ENCODE results near the gene CALML3. TPM values are rescaled to one million over a fixed set of nuclear protein-coding genes. Genes with fewer than 3 reads are reported as not detected.

CALML3 gene
- total RNA-seq, 2 donors from 2014 or later, result not detected

DNA sequence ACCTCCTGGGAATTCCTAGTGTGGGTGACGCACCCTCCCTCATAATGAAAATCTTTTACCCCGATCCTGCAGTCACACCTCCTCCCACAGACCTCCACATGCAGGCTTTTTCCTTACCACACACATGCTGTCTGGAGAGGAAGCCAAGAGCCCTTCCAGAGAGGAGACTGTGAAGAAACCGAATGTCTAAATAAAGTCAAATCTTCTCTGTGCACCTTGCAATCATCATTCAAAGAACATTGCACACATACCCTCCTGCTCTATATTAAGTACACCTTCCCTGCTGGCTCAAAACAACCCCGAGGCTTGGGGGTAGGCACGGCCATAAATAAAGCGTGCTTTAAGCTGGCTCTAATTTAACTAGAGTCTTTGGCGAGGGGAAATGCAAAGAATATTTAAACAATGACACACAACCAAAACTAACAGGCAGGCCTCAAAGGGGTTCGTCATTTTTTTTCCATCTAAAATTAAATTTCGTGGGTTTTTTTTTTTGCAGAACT lies 34.9 kb downstream of the CALML3 start:
- Histone ChIP-seq H3K36me3 (no peaks in the 10 kb centered on the region), H3K27me3 (no peaks in the 10 kb centered on the region), H3K9me3 (no peaks in the 10 kb centered on the region), H3K27ac (no peak overlapping the region), H3K4me3 (no peak overlapping the region), H3K4me1 (no peaks in the 10 kb centered on the region)
- DNase-seq (ENCODE audit: low spot score), result no peak
- TF ChIP-seq, protein P1, sequence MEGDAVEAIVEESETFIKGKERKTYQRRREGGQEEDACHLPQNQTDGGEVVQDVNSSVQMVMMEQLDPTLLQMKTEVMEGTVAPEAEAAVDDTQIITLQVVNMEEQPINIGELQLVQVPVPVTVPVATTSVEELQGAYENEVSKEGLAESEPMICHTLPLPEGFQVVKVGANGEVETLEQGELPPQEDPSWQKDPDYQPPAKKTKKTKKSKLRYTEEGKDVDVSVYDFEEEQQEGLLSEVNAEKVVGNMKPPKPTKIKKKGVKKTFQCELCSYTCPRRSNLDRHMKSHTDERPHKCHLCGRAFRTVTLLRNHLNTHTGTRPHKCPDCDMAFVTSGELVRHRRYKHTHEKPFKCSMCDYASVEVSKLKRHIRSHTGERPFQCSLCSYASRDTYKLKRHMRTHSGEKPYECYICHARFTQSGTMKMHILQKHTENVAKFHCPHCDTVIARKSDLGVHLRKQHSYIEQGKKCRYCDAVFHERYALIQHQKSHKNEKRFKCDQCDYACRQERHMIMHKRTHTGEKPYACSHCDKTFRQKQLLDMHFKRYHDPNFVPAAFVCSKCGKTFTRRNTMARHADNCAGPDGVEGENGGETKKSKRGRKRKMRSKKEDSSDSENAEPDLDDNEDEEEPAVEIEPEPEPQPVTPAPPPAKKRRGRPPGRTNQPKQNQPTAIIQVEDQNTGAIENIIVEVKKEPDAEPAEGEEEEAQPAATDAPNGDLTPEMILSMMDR (IDR thresholded peaks at IDR 0.05), result no peak

DNA sequence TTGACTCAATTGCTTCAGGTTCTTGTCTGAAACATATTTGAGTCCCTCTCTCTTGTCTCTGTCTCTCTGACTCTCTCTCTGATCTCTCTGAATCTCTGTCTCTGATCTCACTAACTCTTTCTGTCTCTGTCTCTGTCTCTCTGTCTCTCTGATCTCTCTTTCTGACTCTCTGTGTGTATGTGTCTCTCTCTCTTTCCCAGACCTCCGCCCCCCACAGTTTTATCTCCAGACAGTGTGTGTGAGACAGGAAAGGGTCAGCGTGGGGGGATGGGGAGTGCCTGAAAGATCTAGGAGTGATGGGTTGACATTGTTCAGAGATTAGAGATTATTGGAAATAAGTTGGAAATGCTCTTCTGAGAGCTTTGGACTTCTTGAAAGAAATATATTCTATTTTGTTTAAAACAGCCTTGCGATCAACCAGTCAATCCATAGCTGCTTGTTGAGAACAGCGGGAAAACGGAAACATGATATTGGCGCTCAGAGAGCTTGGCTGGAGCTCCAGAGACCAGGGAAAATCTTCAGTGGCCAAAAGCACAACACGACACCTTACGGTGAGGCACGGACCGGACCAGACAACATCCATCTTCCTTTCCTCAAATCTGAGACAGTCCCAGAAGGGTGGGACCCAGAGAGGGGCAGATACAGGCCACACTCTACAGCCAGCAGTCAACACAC lies 35.5 kb downstream of the CALML3 start:
- Histone ChIP-seq H3K9me3 (no peaks in the 10 kb centered on the region), H3K4me1 (no peaks in the 10 kb centered on the region), H3K27ac (no peak overlapping the region), H3K27me3 (no peaks in the 10 kb centered on the region), H3K36me3 (no peaks in the 10 kb centered on the region), H3K4me3 (no peak overlapping the region)
- DNase-seq (ENCODE audit: low spot score), result no peak
- TF ChIP-seq, protein P1 (IDR thresholded peaks at IDR 0.05), result no peak

DNA sequence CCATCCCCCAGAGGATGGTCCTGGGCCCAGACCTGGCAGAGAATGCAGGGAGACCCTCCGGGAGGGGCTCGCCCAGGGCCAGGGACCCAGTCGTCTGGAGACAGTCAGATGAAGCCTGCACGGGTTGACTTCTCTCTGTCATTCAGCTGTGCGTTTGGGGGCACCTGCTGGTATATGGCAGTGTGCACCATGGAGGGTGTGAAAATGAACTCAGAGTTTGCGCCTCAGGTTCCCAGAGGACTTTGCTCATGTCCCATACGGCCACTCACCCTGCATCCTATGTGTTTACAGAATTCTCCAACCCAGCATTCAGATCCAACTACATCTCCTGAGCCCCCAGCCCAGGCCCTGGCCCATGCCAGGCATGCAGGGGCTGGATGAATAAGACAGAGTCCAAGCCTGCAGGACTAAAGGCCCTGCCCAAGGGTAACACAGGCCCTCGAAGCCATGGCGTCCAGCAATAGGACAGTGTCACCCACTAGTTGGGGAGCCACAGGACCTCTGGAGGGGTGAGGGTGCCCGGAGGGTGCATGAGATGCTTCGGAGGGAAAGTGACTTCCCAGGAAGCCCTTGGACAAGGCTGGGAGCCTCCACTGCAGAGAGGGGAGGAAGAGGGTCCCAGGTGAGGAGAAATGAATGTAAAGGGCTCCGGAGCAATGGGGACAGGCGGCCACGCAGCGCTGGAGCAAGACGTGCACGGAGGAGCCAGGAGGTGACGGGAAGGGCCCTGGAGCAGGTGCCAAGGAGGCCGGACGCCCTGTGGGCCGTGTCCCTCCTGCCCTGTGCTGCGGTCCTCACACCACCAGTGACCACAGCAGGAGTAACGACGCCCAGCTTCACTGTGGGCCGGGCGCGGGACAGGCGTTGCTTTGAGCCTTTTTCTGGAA lies 36.3 kb downstream of the CALML3 start:
- no peak for DNase-seq (ENCODE audit: low spot score)

DNA sequence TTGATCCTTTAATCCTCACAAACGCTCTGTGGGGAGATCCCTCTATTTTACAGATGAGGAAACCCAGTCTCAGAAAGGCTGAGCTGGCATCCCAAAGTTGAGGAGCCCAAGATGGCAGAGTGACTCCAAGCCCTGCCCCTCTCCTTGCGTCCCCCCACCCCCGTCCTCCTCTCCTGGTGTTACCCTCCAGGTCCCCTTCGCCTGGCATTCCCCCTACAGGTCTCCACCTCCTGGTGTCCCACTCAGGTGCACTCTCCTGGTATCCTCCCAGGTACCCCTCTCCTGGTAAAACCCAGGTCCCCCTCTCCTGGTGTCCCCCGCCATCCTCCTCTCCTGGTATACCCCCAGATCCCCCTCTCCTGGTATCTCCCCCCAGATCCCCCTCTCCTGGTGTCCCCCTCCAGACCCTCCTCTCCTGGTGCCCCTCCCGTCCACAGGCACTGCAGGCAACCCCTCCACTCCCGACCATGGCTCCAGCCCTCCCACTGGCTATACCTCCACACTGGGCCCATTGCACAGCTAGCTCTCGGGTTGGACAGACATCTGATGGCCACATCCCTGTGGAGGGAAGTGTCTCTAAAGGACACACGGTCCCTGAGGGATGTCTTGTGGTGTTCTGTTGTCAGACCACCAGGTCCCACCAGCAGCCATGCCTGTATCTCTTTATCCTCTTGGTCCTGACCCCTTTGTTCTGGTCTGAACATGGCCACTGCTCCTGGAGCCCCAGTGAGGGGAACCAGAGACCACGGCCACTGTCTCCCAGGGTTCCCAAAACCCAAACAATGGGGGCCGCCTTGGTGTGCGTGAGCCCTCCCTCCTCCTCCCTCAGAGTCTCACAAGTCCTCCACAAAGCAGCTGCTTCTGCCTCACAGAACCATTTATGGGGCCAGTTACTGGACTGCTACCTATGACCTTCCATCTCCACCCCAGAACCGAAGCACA lies 37.2 kb downstream of the CALML3 start:
- TF ChIP-seq, protein P1 (IDR thresholded peaks at IDR 0.05), result no peak
- Histone ChIP-seq H3K27ac (no peak overlapping the region), H3K4me1 (no peaks in the 10 kb centered on the region), H3K4me3 (no peak overlapping the region), H3K36me3 (no peaks in the 10 kb centered on the region), H3K9me3 (no peaks in the 10 kb centered on the region), H3K27me3 (no peaks in the 10 kb centered on the region)
- no peak for DNase-seq (ENCODE audit: low spot score)

More for the DNA sequence above, 36.3 kb downstream of the CALML3 start:
- TF ChIP-seq, protein P1 (IDR thresholded peaks at IDR 0.05), result no peak
- Histone ChIP-seq H3K36me3 (no peaks in the 10 kb centered on the region), H3K27ac (no peak overlapping the region), H3K9me3 (no peaks in the 10 kb centered on the region), H3K4me1 (no peaks in the 10 kb centered on the region), H3K27me3 (no peaks in the 10 kb centered on the region), H3K4me3 (no peak overlapping the region)

DNA sequence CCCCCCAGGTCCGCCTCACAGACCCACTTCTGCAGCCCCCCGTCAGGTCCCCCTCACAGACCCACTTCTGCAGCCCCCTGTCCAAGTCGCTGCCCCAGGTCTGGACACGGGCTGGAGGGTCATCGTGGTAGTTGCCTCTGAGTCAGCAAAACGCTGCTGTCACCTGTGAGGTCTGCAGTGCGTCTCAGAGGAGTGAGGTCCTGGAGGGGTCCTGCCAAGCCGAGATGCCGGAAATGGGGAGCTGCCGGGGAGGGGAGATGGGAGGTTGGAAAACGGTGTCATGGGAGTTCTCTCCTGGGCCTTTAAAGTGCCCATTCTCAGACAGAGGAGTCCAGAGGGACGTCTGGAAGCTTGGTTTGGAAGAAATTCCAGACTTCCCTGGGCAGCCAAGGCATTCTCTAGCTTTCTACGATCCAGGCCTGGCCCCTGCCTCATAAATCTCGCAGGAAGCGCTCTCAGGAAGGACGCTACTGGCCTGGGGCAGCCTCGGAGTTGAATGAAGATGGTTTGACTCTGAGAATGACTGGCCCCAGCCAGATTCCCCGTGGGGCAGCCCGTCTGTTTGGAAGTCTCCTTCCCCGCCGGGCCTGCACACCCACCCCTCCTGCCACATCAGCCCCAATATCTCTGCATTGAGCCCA lies 38.7 kb downstream of the CALML3 start:
- DNase-seq (ENCODE audit: low spot score), result no peak
- H3K36me3 ChIP-seq, result no peaks in the 10 kb centered on the region
- H3K9me3 ChIP-seq, result no peaks in the 10 kb centered on the region
- H3K4me3 ChIP-seq, result no peak overlapping the region
- TF ChIP-seq, protein P1 (IDR thresholded peaks at IDR 0.05), result no peak
- no peak overlapping the region for H3K27ac ChIP-seq
- H3K4me1 ChIP-seq, result no peaks in the 10 kb centered on the region
- H3K27me3 ChIP-seq, result no peaks in the 10 kb centered on the region
